ENCODE results near the gene OXER1. TPM values are rescaled to one million over a fixed set of nuclear protein-coding genes. Genes with fewer than 3 reads are reported as not detected.

OXER1 gene
- total and polyA plus RNA-seq, 11 donors, result 0.22 to 2.2 (median 0.48) TPM; not detected in 2

DNA sequence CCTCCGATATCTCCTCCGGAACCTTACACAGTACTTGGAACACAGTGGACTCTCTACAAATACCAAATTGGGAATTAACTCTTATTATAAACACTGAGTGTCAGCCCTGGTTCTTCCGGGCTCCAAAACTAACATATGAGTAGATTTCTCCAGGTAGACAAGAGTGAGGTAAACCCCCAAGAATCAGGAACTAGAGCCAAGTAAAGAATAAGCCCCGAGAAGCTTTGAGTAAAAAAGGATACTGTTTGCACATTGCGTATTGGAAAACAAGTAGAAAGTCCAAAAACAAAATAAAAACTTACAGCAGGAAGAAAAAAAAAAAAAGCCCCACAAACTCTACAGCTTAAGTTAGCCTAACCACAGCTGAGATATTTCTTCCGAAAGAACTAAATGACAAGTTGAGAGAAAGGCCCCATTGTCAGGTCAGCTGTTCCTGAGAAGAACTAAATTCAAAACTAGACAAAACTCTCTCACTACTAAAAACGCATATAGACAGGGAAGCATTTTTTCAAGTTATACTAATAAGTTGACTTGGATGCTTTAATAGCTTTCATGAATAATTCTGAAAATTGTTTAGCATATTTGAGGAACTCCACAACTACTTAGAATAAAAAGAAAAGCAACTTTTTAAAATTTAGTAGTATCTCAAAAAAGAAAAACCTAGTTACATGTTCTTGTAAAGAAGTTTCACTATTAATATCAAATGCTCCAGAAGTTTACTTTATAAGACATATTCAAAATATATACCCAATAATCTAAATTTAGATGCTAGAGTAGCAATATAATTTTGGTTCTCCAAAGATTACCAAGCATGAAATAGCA, 32.7 kb upstream of the OXER1 start:
- Histone ChIP-seq H3K27ac (peak overlapping the region in 9 of 12 donors; percentile 13 to 97 (median 31)), H3K4me3 (no peak overlapping the region), H3K4me1 (peaks cover 0 to 45% (median 12%) of the 10 kb centered on the region in 12 donors), H3K9me3 (no peaks in the 10 kb centered on the region), H3K27me3 (no peaks in the 10 kb centered on the region), H3K36me3 (no peaks in the 10 kb centered on the region)
- intact Hi-C loops (cut with DNase I), result no loop called here
- no peak for TF ChIP-seq POLR2A (IDR thresholded peaks at IDR 0.05)
- TF ChIP-seq, protein P1, sequence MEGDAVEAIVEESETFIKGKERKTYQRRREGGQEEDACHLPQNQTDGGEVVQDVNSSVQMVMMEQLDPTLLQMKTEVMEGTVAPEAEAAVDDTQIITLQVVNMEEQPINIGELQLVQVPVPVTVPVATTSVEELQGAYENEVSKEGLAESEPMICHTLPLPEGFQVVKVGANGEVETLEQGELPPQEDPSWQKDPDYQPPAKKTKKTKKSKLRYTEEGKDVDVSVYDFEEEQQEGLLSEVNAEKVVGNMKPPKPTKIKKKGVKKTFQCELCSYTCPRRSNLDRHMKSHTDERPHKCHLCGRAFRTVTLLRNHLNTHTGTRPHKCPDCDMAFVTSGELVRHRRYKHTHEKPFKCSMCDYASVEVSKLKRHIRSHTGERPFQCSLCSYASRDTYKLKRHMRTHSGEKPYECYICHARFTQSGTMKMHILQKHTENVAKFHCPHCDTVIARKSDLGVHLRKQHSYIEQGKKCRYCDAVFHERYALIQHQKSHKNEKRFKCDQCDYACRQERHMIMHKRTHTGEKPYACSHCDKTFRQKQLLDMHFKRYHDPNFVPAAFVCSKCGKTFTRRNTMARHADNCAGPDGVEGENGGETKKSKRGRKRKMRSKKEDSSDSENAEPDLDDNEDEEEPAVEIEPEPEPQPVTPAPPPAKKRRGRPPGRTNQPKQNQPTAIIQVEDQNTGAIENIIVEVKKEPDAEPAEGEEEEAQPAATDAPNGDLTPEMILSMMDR (IDR thresholded peaks at IDR 0.05), result no peak
- 69 to 83% (median 73%) methylated on average over 7 of the region's 7 CpGs for WGBS, 4 donors
- DNase-seq, result no peak
- no peak for ATAC-seq

DNA sequence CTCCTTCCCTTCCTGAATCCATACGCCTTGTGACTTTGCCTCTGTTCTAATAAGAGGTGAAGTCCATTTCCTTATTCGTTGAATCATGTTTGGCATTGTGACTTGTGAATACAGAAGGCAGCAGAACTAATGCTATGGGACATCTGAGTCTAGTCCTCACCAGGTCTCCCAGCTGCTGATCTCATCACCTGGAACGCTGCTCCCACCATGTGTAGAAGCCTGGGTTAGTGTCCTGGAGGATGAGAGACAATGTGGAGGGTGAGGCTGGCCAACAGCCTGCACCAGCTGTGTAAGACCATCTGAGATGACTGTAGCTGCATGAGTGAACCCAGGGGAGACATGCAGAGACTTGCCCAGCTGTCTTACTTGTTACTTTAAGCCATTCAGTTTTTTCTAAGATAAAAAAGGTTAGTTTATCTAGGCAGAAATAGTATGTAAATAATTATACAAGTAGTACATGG, 31.9 kb upstream of the OXER1 start:
- H3K9me3 ChIP-seq, result no peaks in the 10 kb centered on the region
- H3K27me3 ChIP-seq, result peaks cover 0 to 6% (median 0%) of the 10 kb centered on the region in 9 donors
- no peak overlapping the region for H3K4me3 ChIP-seq
- intact Hi-C loops (cut with DNase I), result no loop called here
- no peaks in the 10 kb centered on the region for H3K36me3 ChIP-seq
- DNase-seq (peak in 2 of 5 donors; percentile 65 to 69), ATAC-seq (peak in 3 of 4 donors; percentile 16 to 63 (median 54))
- peak overlapping the region in 10 of 12 donors; percentile 11 to 97 (median 30) for H3K27ac ChIP-seq
- WGBS, 4 donors, result 39 to 43% (median 42%) methylated on average over 3 of the region's 3 CpGs
- H3K4me1 ChIP-seq, result peaks cover 0 to 44% (median 16%) of the 10 kb centered on the region in 12 donors
- TF ChIP-seq, protein P1 (IDR thresholded peaks at IDR 0.05), result no peak
- TF ChIP-seq POLR2A (IDR thresholded peaks at IDR 0.05), result no peak

DNA sequence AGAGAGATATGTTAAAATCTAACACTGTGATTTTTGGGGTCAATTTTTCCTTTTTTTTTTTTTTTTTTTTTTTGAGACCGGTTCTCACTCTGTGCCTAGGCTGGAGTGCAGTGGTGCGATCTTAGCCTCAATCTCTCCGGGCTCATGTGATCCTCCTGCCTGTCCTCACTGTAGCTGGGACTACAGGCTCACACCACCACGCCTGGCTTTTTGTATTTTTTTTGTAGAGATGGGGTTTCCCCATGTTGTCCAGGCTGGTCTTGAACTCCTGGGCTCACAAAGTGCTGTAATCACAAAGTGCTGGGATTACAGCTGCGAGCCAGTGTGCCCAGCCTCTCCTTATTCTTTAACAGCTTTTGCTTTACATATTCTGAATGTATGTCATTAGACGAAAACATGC, 31.3 kb upstream of the OXER1 start:
- Histone ChIP-seq H3K27ac (peak overlapping the region in 9 of 12 donors; percentile 11 to 97 (median 53)), H3K36me3 (no peaks in the 10 kb centered on the region), H3K4me1 (peaks cover 0 to 41% (median 16%) of the 10 kb centered on the region in 12 donors), H3K4me3 (no peak overlapping the region), H3K9me3 (no peaks in the 10 kb centered on the region), H3K27me3 (peaks cover 0 to 6% (median 0%) of the 10 kb centered on the region in 9 donors)
- TF ChIP-seq, protein P1 (IDR thresholded peaks at IDR 0.05), result no peak
- no peak for TF ChIP-seq POLR2A (IDR thresholded peaks at IDR 0.05)
- WGBS, 4 donors, result 89 to 97% (median 94%) methylated on average over 6 of the region's 6 CpGs
- no peak for ATAC-seq
- intact Hi-C loops (cut with DNase I), result no loop called here
- no peak for DNase-seq
